Myocyte (in vitro differentiated cells): ENCODE results near the gene OR1E2. TPM values are rescaled to one million over a fixed set of nuclear protein-coding genes. Genes with fewer than 3 reads are reported as not detected.
"Not testable (repeated sequence)": the region's sequence is repeated elsewhere in the genome, so short reads cannot be mapped to it uniquely, and the experiment has no call there.

Source experiments
- DNase-seq: peaks from one replicate; pipeline ENCODE4 v3.0.0-alpha.2; 2012; ENCODE audit warnings: low read depth
- polyA plus RNA-seq: library from polyadenylated mRNA; unstranded; fragments of >200 nt; gene quantifications from one replicate; pipeline ENCODE4 v1.2.1, GENCODE V29; 2012; ENCODE audit warnings: missing spikeins
- total RNA-seq: library from RNA; depleted of rRNA; stranded (reverse); fragments of >200 nt; gene quantifications from 2 replicates; pipeline ENCODE4 v1.2.3, GENCODE V29; 2014

The OR1E2 gene
- not detected in 2 replicates for total RNA-seq
- polyA plus RNA-seq = not detected

GRCh38 chr17:3433741-3434140 lies at the start of gene OR1E2:
TSS of gene OR1E2 (minus strand) at chr17:3433841. CDS start at chr17:3433841, 0 bp downstream.
- DNase-seq = no peak

- no peak for DNase-seq
Measured at GRCh38 chr17:3482852-3483251, 49.2 kb upstream of the OR1E2 start.

- no peak for DNase-seq
Measured at GRCh38 chr17:3479988-3480387, 46.3 kb upstream of the OR1E2 start.

- peak; percentile 26 for DNase-seq
Measured at GRCh38 chr17:3475812-3476610, 42.4 kb upstream of the OR1E2 start, which contains the start of gene ASPA. TSS of gene ASPA (plus strand) at chr17:3475997. CDS start at chr17:3476160, 163 bp downstream.

- no peak for DNase-seq
Measured at GRCh38 chr17:3475251-3475685, 41.6 kb upstream of the OR1E2 start.

- no peak for DNase-seq
Measured at GRCh38 chr17:3474212-3474611, 40.6 kb upstream of the OR1E2 start.

- no peak for DNase-seq
Measured at GRCh38 chr17:3472137-3472536, 38.5 kb upstream of the OR1E2 start.

GRCh38 chr17:3471599-3471998 lies 38.0 kb upstream of the OR1E2 start, which contains the start of gene SPATA22:
TSS of gene SPATA22 (minus strand) at chr17:3471819. CDS start at chr17:3469325, 2,494 bp downstream.
- DNase-seq = no peak

GRCh38 chr17:3469529-3469928 lies 35.9 kb upstream of the OR1E2 start:
- DNase-seq = no peak

- DNase-seq = not testable (repeated sequence)
Measured at GRCh38 chr17:3466355-3466754, 32.7 kb upstream of the OR1E2 start.

- DNase-seq = peak; percentile 1
Measured at GRCh38 chr17:3448059-3448665, 14.5 kb upstream of the OR1E2 start.

- no peak for DNase-seq
Measured at GRCh38 chr17:3447625-3448024, 14.0 kb upstream of the OR1E2 start.

- no peak for DNase-seq
Measured at GRCh38 chr17:3440451-3440850, 6.8 kb upstream of the OR1E2 start.

GRCh38 chr17:3438368-3438767 lies 4.7 kb upstream of the OR1E2 start:
- DNase-seq = no peak

GRCh38 chr17:3433215-3433614 lies 426 bp downstream of the OR1E2 start:
- peak; percentile 2 for DNase-seq

GRCh38 chr17:3418222-3418621 lies 15.4 kb downstream of the OR1E2 start:
- no peak for DNase-seq

- DNase-seq = no peak
Measured at GRCh38 chr17:3415610-3416009, 18.0 kb downstream of the OR1E2 start.

- not testable (repeated sequence) for DNase-seq
Measured at GRCh38 chr17:3412216-3412615, 21.4 kb downstream of the OR1E2 start.

GRCh38 chr17:3411070-3411469 lies 22.6 kb downstream of the OR1E2 start, which contains the start of gene OR3A3:
TSS of gene OR3A3 (plus strand) at chr17:3411370.
- no peak for DNase-seq

GRCh38 chr17:3403856-3404255 lies 29.8 kb downstream of the OR1E2 start:
- DNase-seq = not testable (repeated sequence)

- no peak for DNase-seq
Measured at GRCh38 chr17:3401786-3402185, 31.9 kb downstream of the OR1E2 start.

- peak; percentile 2 for DNase-seq
Measured at GRCh38 chr17:3400055-3400454, 33.6 kb downstream of the OR1E2 start.
